Measurements from ENCODE around the gene PSEN2. TPM values are rescaled to one million over a fixed set of nuclear protein-coding genes. Genes with fewer than 3 reads are reported as not detected.

PSEN2 gene
- total RNA-seq, 1 experiment from 2014 or later = 6.6 TPM

DNA sequence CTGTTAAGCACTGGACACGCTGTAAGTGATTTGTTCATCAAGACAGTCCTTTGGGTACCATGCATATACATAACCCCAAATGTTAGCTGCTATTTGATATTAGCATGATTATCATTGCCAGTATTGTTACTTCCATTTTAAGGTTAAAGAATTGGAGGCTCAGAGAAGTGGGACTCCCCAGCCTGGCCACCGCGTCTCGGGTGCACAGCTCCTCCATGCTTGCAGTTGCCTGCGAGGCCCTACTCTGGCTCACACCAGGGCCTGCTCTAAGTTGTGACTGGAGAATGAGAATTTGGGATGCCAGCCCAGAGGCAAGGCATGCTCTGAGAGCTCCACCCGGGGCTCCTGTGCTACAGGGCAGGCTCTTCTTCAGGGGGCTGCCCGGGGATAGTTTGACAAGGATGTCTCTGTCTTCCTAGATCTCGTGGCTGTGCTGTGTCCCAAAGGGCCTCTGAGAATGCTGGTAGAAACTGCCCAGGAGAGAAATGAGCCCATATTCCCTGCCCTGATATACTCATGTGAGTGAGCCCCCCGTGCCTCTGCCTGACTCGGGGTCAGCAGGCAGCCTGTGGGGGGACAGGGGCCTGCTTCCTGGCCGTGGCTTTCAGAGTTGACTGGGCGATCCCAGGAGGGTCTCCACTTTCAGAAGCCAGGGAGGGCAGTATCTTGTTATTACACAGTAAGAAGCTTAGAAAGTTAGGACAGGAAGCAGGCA is 19.4 kb downstream of the PSEN2 start:
- Histone ChIP-seq H3K27ac (ENCODE audit: low read depth, low read length, poor library complexity, severe bottlenecking) (no peak overlapping the region), H3K27me3 (replicated peaks; ENCODE audit: insufficient read depth, low read depth, low read length, poor library complexity) (no peaks in the 10 kb centered on the region), H3K4me1 (ENCODE audit: insufficient read depth, low read length, poor library complexity, severe bottlenecking) (no peaks in the 10 kb centered on the region), H3K4me3 (ENCODE audit: low read depth, low read length, poor library complexity, severe bottlenecking) (no peak overlapping the region), H3K36me3 (ENCODE audit: insufficient read depth, low read length, poor library complexity, severe bottlenecking) (no peaks in the 10 kb centered on the region), H3K9me3 (ENCODE audit: low read depth, low read length, poor library complexity, severe bottlenecking) (no peaks in the 10 kb centered on the region)
- no peak for DNase-seq (ENCODE audit: low spot score)
- intact Hi-C loops (cut with micrococcal nuclease; ENCODE audit: unreplicated experiment) = no loop called here
- POLR2A ChIA-PET (ENCODE audit: low non-redundant PET) = no interaction called here
- TF ChIP-seq EZH2 (IDR thresholded peaks at IDR 0.05; ENCODE audit: borderline replicate concordance, low read depth, low read length, poor library complexity, severe bottlenecking) = no peak
- TF ChIP-seq, protein P1, sequence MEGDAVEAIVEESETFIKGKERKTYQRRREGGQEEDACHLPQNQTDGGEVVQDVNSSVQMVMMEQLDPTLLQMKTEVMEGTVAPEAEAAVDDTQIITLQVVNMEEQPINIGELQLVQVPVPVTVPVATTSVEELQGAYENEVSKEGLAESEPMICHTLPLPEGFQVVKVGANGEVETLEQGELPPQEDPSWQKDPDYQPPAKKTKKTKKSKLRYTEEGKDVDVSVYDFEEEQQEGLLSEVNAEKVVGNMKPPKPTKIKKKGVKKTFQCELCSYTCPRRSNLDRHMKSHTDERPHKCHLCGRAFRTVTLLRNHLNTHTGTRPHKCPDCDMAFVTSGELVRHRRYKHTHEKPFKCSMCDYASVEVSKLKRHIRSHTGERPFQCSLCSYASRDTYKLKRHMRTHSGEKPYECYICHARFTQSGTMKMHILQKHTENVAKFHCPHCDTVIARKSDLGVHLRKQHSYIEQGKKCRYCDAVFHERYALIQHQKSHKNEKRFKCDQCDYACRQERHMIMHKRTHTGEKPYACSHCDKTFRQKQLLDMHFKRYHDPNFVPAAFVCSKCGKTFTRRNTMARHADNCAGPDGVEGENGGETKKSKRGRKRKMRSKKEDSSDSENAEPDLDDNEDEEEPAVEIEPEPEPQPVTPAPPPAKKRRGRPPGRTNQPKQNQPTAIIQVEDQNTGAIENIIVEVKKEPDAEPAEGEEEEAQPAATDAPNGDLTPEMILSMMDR (conservative IDR thresholded peaks at IDR 0.05; ENCODE audit: low read depth, low read length) = no peak
- no TSS peak for BruUV-seq (replicated peaks)
- CTCF ChIA-PET = no interaction called here

DNA sequence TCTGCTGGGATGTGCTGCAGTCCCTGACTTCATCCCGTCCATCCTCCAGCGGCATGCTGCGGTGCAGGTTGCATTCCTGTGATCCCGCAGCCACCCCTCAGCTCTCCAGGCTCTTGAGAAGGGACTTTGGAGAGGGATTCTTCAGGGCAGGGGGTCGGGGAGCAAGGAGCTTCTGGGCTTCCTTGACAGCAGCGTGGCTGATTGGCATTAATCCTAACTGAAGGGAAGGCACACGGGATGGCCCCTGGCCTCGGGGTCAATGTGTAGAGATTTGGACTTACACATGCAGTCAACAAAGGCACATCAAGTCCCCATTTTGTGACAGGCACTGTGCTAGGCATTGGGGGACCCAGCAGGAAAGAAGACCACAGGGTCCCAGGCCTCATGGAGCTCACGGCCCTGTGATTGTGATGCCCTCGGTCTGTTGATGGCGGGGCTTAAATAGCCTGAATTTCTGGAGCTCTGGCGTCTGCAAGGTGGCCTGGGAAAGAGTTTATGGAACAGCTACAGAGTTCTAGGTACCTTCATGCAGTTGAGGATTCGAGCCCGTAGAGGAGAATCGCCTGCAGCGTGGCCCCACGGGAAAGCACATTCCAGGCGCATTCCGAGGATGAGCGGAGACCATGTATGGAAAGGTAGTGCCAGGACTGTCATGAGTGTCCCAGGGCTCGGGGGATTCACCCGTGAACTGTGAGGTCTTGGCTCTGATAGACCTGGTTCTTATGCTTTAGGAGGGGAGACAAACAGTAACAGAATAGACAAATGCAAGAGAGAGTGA is 20.1 kb downstream of the PSEN2 start:
- no peak overlapping the region for H3K27ac ChIP-seq (ENCODE audit: low read depth, low read length, poor library complexity, severe bottlenecking)
- CTCF ChIA-PET = no interaction called here
- no peaks in the 10 kb centered on the region for H3K36me3 ChIP-seq (ENCODE audit: insufficient read depth, low read length, poor library complexity, severe bottlenecking)
- DNase-seq (ENCODE audit: low spot score) = no peak
- intact Hi-C loops (cut with micrococcal nuclease; ENCODE audit: unreplicated experiment) = no loop called here
- TF ChIP-seq, protein P1 (conservative IDR thresholded peaks at IDR 0.05; ENCODE audit: low read depth, low read length) = no peak
- TF ChIP-seq EZH2 (IDR thresholded peaks at IDR 0.05; ENCODE audit: borderline replicate concordance, low read depth, low read length, poor library complexity, severe bottlenecking) = no peak
- no peaks in the 10 kb centered on the region for H3K4me1 ChIP-seq (ENCODE audit: insufficient read depth, low read length, poor library complexity, severe bottlenecking)
- no peaks in the 10 kb centered on the region for H3K9me3 ChIP-seq (ENCODE audit: low read depth, low read length, poor library complexity, severe bottlenecking)
- POLR2A ChIA-PET (ENCODE audit: low non-redundant PET) = no interaction called here
- no peak overlapping the region for H3K4me3 ChIP-seq (ENCODE audit: low read depth, low read length, poor library complexity, severe bottlenecking)
- no peaks in the 10 kb centered on the region for H3K27me3 ChIP-seq (replicated peaks; ENCODE audit: insufficient read depth, low read depth, low read length, poor library complexity)
- BruUV-seq (replicated peaks) = no TSS peak

GRCh38 chr1:226891346-226891745 is 20.9 kb downstream of the PSEN2 start:
- DNase-seq (ENCODE audit: low spot score) = no peak
- Histone ChIP-seq H3K36me3 (ENCODE audit: insufficient read depth, low read length, poor library complexity, severe bottlenecking) (no peaks in the 10 kb centered on the region), H3K27ac (ENCODE audit: low read depth, low read length, poor library complexity, severe bottlenecking) (no peak overlapping the region), H3K4me3 (ENCODE audit: low read depth, low read length, poor library complexity, severe bottlenecking) (no peak overlapping the region), H3K4me1 (ENCODE audit: insufficient read depth, low read length, poor library complexity, severe bottlenecking) (no peaks in the 10 kb centered on the region), H3K27me3 (replicated peaks; ENCODE audit: insufficient read depth, low read depth, low read length, poor library complexity) (no peaks in the 10 kb centered on the region), H3K9me3 (ENCODE audit: low read depth, low read length, poor library complexity, severe bottlenecking) (no peaks in the 10 kb centered on the region)
- BruUV-seq (replicated peaks) = no TSS peak
- no peak for TF ChIP-seq EZH2 (IDR thresholded peaks at IDR 0.05; ENCODE audit: borderline replicate concordance, low read depth, low read length, poor library complexity, severe bottlenecking)
- TF ChIP-seq, protein P1 (conservative IDR thresholded peaks at IDR 0.05; ENCODE audit: low read depth, low read length) = no peak
- intact Hi-C loops (cut with micrococcal nuclease; ENCODE audit: unreplicated experiment) = no loop called here
- ChIA-PET CTCF (no interaction called here), POLR2A (ENCODE audit: low non-redundant PET) (no interaction called here)

Measured in A673 (cell line).